NCI-H2081 treated with DMSO at 0.1 percent for 48 hours (cell line): Measurements from ENCODE around the gene URB2.

Experiments used
- DNase-seq: peaks from one replicate; lab custom pipeline; 2025; lab: John Stamatoyannopoulos, UW

URB2 gene

GRCh38 chr1:229645324-229645993 lies 19.4 kb downstream of the URB2 start:
- DNase-seq = no peak

DNA sequence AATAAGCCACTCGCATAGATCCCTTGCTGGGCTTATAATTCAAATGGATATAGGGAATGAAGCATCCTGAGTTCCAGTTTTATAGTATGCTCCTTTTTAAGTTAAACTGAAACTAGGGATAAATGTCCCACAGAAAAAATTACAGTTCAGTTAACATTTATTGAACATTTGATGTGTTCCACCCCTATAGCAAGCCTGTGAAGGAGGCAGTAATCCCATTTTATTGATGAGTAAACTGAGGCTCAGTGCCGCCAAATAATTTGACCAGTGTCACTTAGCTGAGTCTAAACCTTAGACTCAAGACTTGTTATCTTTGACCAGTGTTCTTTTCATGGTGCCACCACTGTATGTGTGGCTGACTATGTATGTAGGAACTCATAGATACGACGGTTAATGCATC lies 22.4 kb downstream of the URB2 start:
- DNase-seq = no peak

- no peak for DNase-seq
These were observed 24.0 kb downstream of the URB2 start for GRCh38 chr1:229650045-229650444.

DNA sequence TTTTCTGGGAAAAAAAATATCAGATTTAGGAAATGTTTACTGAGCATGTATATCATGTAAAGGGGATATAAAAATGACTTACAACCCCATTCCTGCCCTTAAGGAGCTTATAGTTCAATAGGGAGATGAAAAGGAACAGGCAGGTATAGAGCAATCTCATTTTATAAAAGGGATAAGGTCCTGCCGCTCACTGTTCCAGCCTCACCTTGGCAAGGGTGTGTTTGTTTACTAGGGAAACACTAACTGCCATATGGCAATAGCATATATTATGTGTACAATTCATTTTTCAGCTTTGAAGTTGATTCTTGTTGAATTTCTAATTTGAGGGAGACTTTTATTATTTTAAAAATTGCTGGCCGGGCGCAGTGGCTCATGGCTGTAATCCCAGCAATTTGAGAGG lies 25.5 kb downstream of the URB2 start:
- no peak for DNase-seq

DNA sequence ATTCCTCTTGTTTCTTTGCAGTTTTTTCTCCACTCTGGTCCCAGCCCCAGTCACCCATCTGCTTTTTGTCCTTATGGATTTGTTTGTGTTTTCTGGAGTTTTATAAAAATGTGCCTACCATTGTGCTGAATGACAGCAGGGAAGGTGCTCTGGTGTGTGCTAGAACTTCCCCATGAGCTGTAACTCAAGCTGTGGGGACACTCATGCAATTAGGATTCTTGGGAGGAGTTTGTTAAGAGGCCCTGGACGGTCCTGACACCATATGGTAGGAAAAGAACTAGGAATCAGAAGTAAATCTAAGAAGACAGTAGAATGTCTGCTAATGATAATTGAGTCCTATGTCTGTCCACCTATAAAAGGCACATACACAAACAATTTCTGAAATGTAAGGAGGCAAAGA lies 27.4 kb downstream of the URB2 start:
- DNase-seq = no peak

GRCh38 chr1:229655781-229656180 lies 29.7 kb downstream of the URB2 start:
- no peak for DNase-seq

DNA sequence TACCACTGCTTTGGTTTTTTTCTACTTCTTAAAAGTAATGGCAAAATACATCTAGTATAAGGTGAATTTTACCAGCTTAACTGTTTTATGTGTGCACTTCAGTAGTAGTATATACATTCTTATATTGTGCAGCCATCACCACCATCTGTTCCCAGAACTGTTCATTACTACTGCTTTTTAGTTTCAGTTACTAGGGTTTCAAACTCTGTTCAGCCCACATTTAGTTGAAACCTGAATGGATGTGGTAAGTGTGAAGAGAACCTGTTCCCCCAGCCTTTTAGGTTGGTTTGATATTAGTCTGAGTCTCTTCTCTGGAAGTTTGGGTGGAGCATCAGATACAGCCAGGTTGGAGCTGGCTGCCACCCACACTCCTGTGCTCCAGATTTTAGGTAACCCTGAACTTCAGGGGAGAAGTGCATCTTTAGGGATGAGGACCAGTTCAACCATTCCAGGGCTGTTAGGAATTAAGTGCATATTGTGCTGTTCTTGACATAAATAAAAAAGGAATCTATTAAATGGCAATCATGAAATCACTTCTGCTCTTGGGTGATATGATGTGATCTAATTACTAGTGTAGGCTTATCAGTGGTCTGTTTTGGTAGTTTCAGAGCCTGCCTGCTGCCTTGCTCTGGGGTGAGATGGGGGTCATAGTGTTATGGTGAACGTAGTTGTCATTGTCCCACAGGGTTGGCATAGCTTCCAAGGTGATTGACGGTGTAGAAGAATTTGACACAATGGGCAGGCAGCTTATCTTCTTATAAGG lies 32.1 kb downstream of the URB2 start:
- no peak for DNase-seq

GRCh38 chr1:229661022-229661877 lies 35.2 kb downstream of the URB2 start:
- DNase-seq = peak; percentile 44

- DNase-seq = no peak
These were observed 35.9 kb downstream of the URB2 start for GRCh38 chr1:229661897-229662296.

- DNase-seq = no peak
These were observed 38.2 kb downstream of the URB2 start for GRCh38 chr1:229664133-229664689.

DNA sequence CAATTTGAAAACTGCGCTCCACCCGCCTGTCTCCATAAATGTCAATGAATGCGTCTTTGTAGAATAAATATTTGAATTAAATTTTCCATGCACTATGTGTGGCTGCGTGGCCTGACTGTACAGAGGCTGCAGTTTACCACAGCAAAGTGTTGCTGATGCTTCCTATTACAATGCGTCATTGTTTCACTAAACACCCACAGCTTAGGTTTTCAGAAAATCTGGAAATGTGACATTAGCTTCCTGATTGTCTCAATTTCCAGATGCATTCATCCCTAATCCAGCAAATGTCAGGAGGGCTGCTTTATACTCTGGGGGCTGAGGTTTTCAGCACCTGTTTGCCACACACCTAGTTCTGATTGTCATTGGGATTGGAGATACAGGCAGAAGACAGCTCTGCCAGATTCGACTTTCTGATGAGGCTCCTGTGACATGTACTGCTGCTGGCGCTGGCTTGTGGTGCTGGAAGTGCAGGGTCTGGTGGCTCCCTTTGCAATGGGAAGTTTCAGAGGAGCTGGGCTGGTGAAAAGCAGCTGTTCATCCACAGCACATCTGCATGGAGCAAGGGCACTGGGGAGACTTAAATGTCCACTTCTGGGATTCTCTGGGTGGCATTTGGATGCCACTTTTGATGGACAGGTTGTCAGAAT lies 40.0 kb downstream of the URB2 start:
- no peak for DNase-seq

- DNase-seq = no peak
These were observed 40.5 kb downstream of the URB2 start for GRCh38 chr1:229666585-229666984.

GRCh38 chr1:229669333-229669732 lies 43.3 kb downstream of the URB2 start:
- DNase-seq = no peak

DNA sequence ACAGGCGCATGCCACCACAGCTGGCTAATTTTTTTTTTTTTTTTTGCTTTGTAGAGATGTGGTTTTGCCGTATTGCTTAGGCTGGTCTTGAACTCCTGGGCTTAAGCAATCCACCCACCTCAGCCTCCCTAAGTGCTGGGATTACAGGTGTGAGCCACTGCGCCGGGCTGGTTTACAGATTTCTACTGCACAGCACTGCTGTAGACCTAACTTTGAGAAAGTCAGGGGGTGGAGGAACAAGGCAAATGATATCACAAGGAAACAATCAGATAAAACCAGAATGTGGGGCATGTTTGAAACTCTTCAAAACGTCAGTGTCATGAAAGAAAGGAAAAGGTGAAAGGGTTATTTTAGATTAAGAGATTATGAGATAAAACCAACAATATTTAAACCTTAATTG lies 45.3 kb downstream of the URB2 start:
- DNase-seq = no peak

DNA sequence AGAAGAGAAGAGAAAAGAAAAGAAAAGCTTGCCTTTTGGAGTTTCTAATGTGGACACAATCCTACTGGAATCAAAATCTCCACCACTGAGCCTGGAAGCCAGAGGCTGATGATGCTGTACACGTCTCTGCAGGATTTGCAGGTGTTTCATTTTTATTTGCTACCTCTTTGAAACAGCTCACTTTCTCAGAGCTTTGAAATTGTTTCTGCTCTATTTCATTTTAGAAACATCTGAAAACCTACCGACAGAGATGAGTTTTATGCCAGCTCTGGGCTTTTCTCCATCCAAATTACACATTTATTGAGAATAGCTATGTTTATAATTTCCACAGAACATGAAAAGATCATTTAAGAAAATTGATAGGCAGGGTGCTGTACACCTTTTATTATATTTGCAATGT lies 46.2 kb downstream of the URB2 start:
- DNase-seq = no peak

GRCh38 chr1:229674042-229674441 lies 48.0 kb downstream of the URB2 start:
- no peak for DNase-seq

GRCh38 chr1:229675396-229675795 lies 49.3 kb downstream of the URB2 start:
- DNase-seq = no peak

- no peak for DNase-seq
These were observed 59.1 kb downstream of the URB2 start for GRCh38 chr1:229685149-229685548.

GRCh38 chr1:229689273-229689672 lies 63.2 kb downstream of the URB2 start:
- no peak for DNase-seq

- no peak for DNase-seq
These were observed 63.9 kb downstream of the URB2 start for GRCh38 chr1:229689904-229690303.

DNA sequence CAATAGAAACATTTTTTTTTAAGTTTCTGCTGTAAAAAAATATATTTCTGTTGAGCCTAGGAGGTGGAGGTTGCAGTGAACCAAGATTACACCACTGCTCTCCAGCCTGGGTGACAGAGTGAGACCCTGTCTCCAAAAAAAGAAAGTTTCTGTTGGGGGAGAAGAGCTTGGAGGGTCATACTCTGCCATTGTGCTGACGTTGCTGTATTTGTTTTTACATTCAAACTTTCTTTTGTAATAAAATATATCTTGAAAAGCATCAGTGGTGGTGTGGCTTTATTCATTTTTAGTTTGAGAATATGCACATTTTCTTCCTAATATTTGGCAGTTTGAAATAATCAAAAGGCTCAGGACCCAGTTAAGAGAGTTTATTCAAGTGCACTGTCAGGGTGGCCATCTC lies 64.6 kb downstream of the URB2 start:
- no peak for DNase-seq

DNA sequence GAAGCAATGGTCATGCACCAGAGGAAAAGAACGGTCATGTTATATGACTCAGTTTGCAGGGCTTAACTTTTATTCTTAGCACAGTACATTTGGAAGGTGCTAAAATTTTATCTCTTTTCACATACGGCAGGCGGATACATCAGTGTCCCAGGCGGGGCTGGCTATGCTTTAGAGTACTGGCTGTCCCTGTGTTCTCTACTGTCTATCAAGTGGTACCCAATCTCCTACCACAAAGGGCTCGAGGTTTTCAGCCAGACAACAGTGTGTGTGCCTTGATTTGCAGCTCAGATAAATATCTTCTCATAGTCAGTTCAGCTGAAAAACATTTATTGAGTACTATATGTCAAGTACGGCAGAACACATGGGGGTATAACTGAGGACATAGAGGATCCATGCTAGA lies 65.3 kb downstream of the URB2 start:
- no peak for DNase-seq
